Caco-2 (cell line): Measurements from ENCODE around the gene LSP1. TPM values are rescaled to one million over a fixed set of nuclear protein-coding genes. Genes with fewer than 3 reads are reported as not detected.

Experiments used
- BruUV-seq: library from RNA; stranded (reverse); fragments of 400-500 nt; replicated peaks from 2 replicates; lab custom pipeline; 2021; lab: Mats Ljungman, UMichigan
- CTCF ChIA-PET: fragments of 300-600 bp; sonication (Branson Sonifier 250); formaldehyde crosslinking; loops from one replicate; lab custom pipeline; 2022; ENCODE audit warnings: antibody characterized with exemption; lab: Charles Lee
- POLR2A ChIA-PET: fragments of 300-600 bp; sonication (Branson Sonifier 250); formaldehyde crosslinking; loops from one replicate; lab custom pipeline; 2022; ENCODE audit warnings: antibody characterized with exemption; lab: Charles Lee
- DNase-seq, 2 experiments: peaks; one replicate each; pipeline versions ENCODE4 v3.0.0 to v3.0.0-alpha.2; 2020 to 2022
- H3K27me3 ChIP-seq: replicated peaks from 2 replicates; pipeline ENCODE4 v1.6.0; 2011; ENCODE audit warnings: low read length; ENCODE audit not compliant: control insufficient read depth, insufficient read depth
- H3K36me3 ChIP-seq: 2 replicates; pipeline ENCODE4 v1.5.1; 2011; ENCODE audit warnings: low read length; ENCODE audit not compliant: control insufficient read depth, insufficient read depth
- H3K4me1 ChIP-seq: fragments of 250-450 bp; sonication (Bioruptor Pico); 2 replicates; pipeline ENCODE4 v1.5.1; 2020; ENCODE audit warnings: mild to moderate bottlenecking
- H3K4me3 ChIP-seq: 2 replicates; pipeline ENCODE4 v1.5.1; 2011; ENCODE audit warnings: low read depth, mild to moderate bottlenecking, control low read depth, low read length
- H3K9me3 ChIP-seq: fragments of 250-450 bp; sonication (Bioruptor Pico); 2 replicates; pipeline ENCODE4 v1.5.1; 2020; ENCODE audit warnings: mild to moderate bottlenecking, moderate library complexity
- H3K27ac Mint-ChIP-seq: one replicate; pipeline ENCODE4 v1.8.0; 2022; ENCODE audit warnings: mixed read lengths; ENCODE audit not compliant: unreplicated experiment
- H3K27me3 Mint-ChIP-seq: one replicate; pipeline ENCODE4 v1.8.0; 2022; ENCODE audit warnings: mixed read lengths; ENCODE audit not compliant: insufficient read depth, unreplicated experiment
- H3K36me3 Mint-ChIP-seq: one replicate; pipeline ENCODE4 v1.8.0; 2022; ENCODE audit warnings: mild to moderate bottlenecking, mixed read lengths; ENCODE audit not compliant: insufficient read depth, unreplicated experiment
- H3K4me1 Mint-ChIP-seq: one replicate; pipeline ENCODE4 v1.8.0; 2022; ENCODE audit warnings: low read depth, mixed read lengths; ENCODE audit not compliant: unreplicated experiment
- H3K4me3 Mint-ChIP-seq: one replicate; pipeline ENCODE4 v1.8.0; 2022; ENCODE audit warnings: mild to moderate bottlenecking, moderate library complexity, mixed read lengths; ENCODE audit not compliant: unreplicated experiment
- H3K9me3 Mint-ChIP-seq: one replicate; pipeline ENCODE4 v1.8.0; 2022; ENCODE audit warnings: mixed read lengths; ENCODE audit not compliant: unreplicated experiment
- intact Hi-C: fragments of 100-400 bp; cut with micrococcal nuclease; formaldehyde crosslinking; loops from one replicate; pipeline ENCODE4 v1.10.0; 2022; ENCODE audit not compliant: unreplicated experiment
- total RNA-seq: library from RNA; stranded (reverse); gene quantifications from 2 replicates; pipeline ENCODE4 v1.2.3, GENCODE V29; 2022
- TF ChIP-seq, protein P1 (sequence below), 2 experiments: fragments of 200-600 bp in 1 of 2; IDR thresholded peaks; 1 replicate in 1 of 2; 2 replicates in 1 of 2; pipeline versions ENCODE4 v1.5.1 to v1.8.0; 2011 to 2022; ENCODE audit warnings: antibody characterized with exemption in 1 of 2, control low read depth in 1 of 2, inconsistent platforms in 1 of 2, low read depth in 1 of 2, low read length in 1 of 2, mild to moderate bottlenecking in 1 of 2, moderate library complexity in 1 of 2; ENCODE audit not compliant: insufficient read depth in 1 of 2, severe bottlenecking in 1 of 2, unreplicated experiment in 1 of 2

The LSP1 gene
- total RNA-seq, 1 experiment from 2014 or later: not detected

DNA sequence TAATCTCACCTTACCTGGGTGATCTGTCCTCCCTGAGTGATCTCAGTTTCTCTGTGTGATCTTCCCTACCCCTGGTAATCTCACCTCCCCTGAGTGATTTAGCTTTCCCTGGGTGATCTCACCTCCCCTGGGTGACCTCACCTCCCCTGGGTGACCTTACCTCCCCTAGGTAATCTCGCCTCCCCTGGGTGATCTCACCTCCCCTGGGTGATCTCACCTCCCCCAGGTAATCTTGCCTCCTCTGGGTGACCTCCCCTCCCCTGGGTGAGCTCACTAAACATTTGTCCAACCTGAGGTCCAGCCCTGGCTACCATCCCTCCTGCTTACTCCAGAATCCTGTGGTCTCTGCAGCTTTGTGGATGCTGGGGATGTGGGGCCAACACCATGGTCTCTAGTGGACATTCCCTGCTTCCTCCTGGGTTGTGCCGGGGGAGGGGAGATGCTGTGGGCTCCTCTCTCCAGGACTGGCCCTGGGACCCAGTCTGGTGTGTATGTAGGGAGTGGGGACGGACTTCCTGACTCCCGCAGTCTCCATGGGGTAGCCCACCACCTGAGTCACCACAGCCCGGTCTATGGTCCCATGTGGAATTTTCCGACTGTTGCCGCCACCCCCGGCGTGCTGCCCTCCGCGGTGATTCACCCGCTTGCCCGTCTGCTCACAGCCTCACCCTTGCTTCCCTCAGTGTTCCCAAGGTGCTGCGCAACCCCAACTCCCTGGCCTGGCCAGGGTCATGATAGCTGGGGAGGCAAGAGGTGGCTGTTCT, 9.9 kb downstream of the LSP1 start:
- H3K27me3 Mint-ChIP-seq: no peaks in the 10 kb centered on the region
- H3K36me3 Mint-ChIP-seq: no peaks in the 10 kb centered on the region
- H3K36me3 ChIP-seq: no peaks in the 10 kb centered on the region
- no peaks in the 10 kb centered on the region for H3K9me3 ChIP-seq
- no peak overlapping the region for H3K4me3 Mint-ChIP-seq
- ChIA-PET CTCF (interaction anchor here (1.4 kb wide), 1 partner anchor 20 kb away, joined by 3 read pairs; no protein-coding TSS in a partner anchor), POLR2A (no interaction called here)
- no peak overlapping the region for H3K27ac Mint-ChIP-seq
- no peak overlapping the region for H3K4me3 ChIP-seq
- BruUV-seq: no TSS peak
- no peaks in the 10 kb centered on the region for H3K4me1 Mint-ChIP-seq
- intact Hi-C loops: no loop called here
- H3K27me3 ChIP-seq: no peaks in the 10 kb centered on the region
- H3K9me3 Mint-ChIP-seq: no peaks in the 10 kb centered on the region
- TF ChIP-seq, protein P1, sequence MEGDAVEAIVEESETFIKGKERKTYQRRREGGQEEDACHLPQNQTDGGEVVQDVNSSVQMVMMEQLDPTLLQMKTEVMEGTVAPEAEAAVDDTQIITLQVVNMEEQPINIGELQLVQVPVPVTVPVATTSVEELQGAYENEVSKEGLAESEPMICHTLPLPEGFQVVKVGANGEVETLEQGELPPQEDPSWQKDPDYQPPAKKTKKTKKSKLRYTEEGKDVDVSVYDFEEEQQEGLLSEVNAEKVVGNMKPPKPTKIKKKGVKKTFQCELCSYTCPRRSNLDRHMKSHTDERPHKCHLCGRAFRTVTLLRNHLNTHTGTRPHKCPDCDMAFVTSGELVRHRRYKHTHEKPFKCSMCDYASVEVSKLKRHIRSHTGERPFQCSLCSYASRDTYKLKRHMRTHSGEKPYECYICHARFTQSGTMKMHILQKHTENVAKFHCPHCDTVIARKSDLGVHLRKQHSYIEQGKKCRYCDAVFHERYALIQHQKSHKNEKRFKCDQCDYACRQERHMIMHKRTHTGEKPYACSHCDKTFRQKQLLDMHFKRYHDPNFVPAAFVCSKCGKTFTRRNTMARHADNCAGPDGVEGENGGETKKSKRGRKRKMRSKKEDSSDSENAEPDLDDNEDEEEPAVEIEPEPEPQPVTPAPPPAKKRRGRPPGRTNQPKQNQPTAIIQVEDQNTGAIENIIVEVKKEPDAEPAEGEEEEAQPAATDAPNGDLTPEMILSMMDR (IDR thresholded peaks at IDR 0.05; ENCODE audit: insufficient read depth in 1 of 2, low read depth in 1 of 2, low read length in 1 of 2, severe bottlenecking in 1 of 2, unreplicated experiment in 1 of 2): no peak
- no peak for DNase-seq
- H3K4me1 ChIP-seq: peaks cover 7% of the 10 kb centered on the region

DNA sequence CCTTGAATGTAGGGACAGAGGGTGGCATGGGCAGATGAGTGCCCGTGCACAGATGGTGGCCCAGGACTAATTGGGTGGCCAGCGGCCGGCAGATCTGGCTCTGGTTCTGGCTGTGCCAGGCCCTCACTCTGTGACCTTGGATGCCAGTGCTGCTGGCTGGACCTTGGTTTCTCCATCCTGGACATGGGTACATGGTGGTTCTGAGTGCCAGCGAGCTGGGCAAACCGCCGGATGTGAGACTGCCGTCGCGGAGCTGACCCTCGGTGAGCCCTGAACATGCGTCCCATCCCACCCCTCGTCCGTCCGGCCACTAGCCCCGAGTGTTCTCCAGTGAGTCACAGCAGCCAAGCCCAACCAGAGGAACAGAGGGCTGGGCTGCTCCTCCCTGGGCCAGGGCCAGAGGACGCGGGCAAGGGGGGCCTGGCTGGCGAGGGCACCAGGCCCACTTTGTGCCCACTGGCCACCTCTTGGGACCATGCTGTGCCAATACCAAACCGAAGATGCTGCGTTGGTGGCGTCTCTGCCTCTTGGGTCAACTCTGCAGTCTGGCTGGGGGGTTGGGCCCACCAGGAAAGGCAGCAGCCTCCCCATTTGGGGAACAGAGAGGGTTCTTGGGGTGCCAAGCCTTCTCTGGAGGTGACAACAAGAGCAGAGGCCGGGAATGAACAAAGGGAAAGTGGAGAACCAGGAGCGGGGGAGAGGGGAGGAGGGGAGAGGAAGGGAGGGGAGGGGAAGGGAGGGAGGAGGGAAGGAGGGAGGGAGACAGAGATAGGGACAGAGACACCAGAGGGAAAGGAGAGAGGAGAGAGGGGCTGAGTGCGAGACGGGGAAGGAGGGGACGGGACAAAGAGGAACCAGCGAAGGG, 10.7 kb downstream of the LSP1 start:
- Histone ChIP-seq H3K9me3 (no peaks in the 10 kb centered on the region), H3K36me3 (no peaks in the 10 kb centered on the region), H3K4me3 (no peak overlapping the region), H3K27me3 (no peaks in the 10 kb centered on the region), H3K4me1 (peaks cover 7% of the 10 kb centered on the region)
- no peaks in the 10 kb centered on the region for H3K9me3 Mint-ChIP-seq
- DNase-seq: no peak
- H3K4me1 Mint-ChIP-seq: no peaks in the 10 kb centered on the region
- no peaks in the 10 kb centered on the region for H3K36me3 Mint-ChIP-seq
- intact Hi-C loops: no loop called here
- no peak overlapping the region for H3K27ac Mint-ChIP-seq
- ChIA-PET POLR2A (interaction anchor here (0.6 kb wide), 1 partner anchor 512 kb away, joined by 8 read pairs; no protein-coding TSS in a partner anchor), CTCF (interaction anchor here (1.4 kb wide), 1 partner anchor 19 kb away, joined by 3 read pairs; no protein-coding TSS in a partner anchor)
- BruUV-seq: no TSS peak
- H3K4me3 Mint-ChIP-seq: no peak overlapping the region
- TF ChIP-seq, protein P1 (IDR thresholded peaks at IDR 0.05; ENCODE audit: insufficient read depth in 1 of 2, low read depth in 1 of 2, low read length in 1 of 2, severe bottlenecking in 1 of 2, unreplicated experiment in 1 of 2): no peak
- no peaks in the 10 kb centered on the region for H3K27me3 Mint-ChIP-seq

DNA sequence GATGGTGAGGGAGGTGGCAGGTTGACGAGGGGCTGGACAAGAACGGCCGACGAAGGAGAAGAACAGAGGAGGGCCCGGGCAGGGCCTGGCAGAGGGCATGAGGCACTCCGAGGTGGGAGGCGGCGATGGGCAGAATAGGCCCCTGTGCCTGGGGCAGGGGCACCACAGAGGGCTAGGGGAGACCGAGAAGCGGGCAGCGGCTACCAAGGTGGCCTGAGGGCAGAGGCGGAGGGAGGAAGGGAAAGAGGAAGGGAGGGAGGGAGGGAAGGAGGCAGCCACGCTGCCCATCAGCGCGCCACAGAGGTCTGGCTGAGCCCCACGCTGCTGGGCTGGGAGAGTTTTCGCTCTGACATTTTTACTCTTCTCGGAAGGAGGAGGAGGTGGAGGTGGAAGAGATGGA, 11.3 kb downstream of the LSP1 start:
- H3K9me3 ChIP-seq: no peaks in the 10 kb centered on the region
- H3K4me3 ChIP-seq: no peak overlapping the region
- no peak overlapping the region for H3K4me3 Mint-ChIP-seq
- no peaks in the 10 kb centered on the region for H3K9me3 Mint-ChIP-seq
- DNase-seq: no peak
- ChIA-PET POLR2A (no interaction called here), CTCF (no interaction called here)
- TF ChIP-seq, protein P1 (IDR thresholded peaks at IDR 0.05; ENCODE audit: insufficient read depth in 1 of 2, low read depth in 1 of 2, low read length in 1 of 2, severe bottlenecking in 1 of 2, unreplicated experiment in 1 of 2): no peak
- H3K27me3 Mint-ChIP-seq: no peaks in the 10 kb centered on the region
- H3K4me1 Mint-ChIP-seq: no peaks in the 10 kb centered on the region
- BruUV-seq: no TSS peak
- H3K36me3 ChIP-seq: no peaks in the 10 kb centered on the region
- intact Hi-C loops: no loop called here
- no peaks in the 10 kb centered on the region for H3K36me3 Mint-ChIP-seq
- no peaks in the 10 kb centered on the region for H3K27me3 ChIP-seq
- H3K4me1 ChIP-seq: peaks cover 7% of the 10 kb centered on the region
- no peak overlapping the region for H3K27ac Mint-ChIP-seq
